ENCODE results near the gene IMMT.

- TF ChIP-seq POLR2A (IDR thresholded peaks at IDR 0.05; ENCODE audit: low read length) (no peak), GATA1 (IDR thresholded peaks at IDR 0.05; ENCODE audit: low read depth, low read length) (no peak)
Measured at GRCh38 chr2:86232910-86233309, 37.6 kb upstream of the IMMT start.
